GM12878 (cell line): ENCODE results near the gene SYTL5. TPM values are rescaled to one million over a fixed set of nuclear protein-coding genes. Genes with fewer than 3 reads are reported as not detected.

Source experiments
- ATAC-seq: fragments of 200-7000 bp; cut with Tn5 transposase; 3 replicates; pipeline ENCODE4 v1.9.1; 2020; ENCODE audit warnings: mild to moderate bottlenecking, moderate library complexity
- BruUV-seq: library from RNA; stranded (reverse); fragments of 400-500 nt; replicated peaks from 2 replicates; lab custom pipeline; 2021; lab: Mats Ljungman, UMichigan
- CTCF ChIA-PET: fragments of 300-600 bp; sonication (Branson Sonifier 250); formaldehyde crosslinking; extraction: SDS; loops from one replicate; lab custom pipeline; 2021; ENCODE audit warnings: inconsistent platforms; lab: Yijun Ruan, JAX
- POLR2A ChIA-PET: fragments of 350-600 bp; formaldehyde crosslinking; extraction: SDS; loops from one replicate; lab custom pipeline; 2021; ENCODE audit warnings: inconsistent platforms; lab: Charles Lee
- RAD21 ChIA-PET: fragments of 300-600 bp; sonication (Branson Sonifier 250); formaldehyde crosslinking; loops from one replicate; lab custom pipeline; 2023; ENCODE audit warnings: antibody characterized with exemption; ENCODE audit not compliant: unreplicated experiment; lab: Charles Lee
- SMC1A ChIA-PET: fragments of 300-600 bp; sonication (Branson Sonifier 250); formaldehyde crosslinking; loops from one replicate; lab custom pipeline; 2023; ENCODE audit not compliant: unreplicated experiment, uncharacterized antibody; lab: Charles Lee
- DNase-seq: peaks from one replicate; pipeline ENCODE4 v3.0.0-alpha.2; 2011; ENCODE audit warnings: low read depth, low spot score
- FAIRE-seq: peaks from 3 replicates; lab custom pipeline; 2011; peaks lifted over from hg19 to GRCh38; lab: Jason Lieb, UNC
- H2AFZ ChIP-seq: 2 replicates; pipeline ENCODE4 v1.6.0; 2011; ENCODE audit warnings: low read depth, low read length, control low read depth; ENCODE audit not compliant: control insufficient read depth
- H3K27ac ChIP-seq: 2 replicates; pipeline ENCODE4 v1.5.1; 2011; ENCODE audit warnings: control low read depth; ENCODE audit not compliant: control insufficient read depth, insufficient read depth
- H3K27me3 ChIP-seq, 2 experiments: replicated peaks in 1 of 2; 2 replicates each; pipeline versions ENCODE4 v1.6.0 to v1.6.1; 2011; ENCODE audit warnings: low read length in 1 of 2; ENCODE audit not compliant: control insufficient read depth in 2 of 2, insufficient read depth in 2 of 2
- H3K36me3 ChIP-seq, 2 experiments: 2 replicates each; pipeline ENCODE4 v1.5.1; 2011; ENCODE audit warnings: low read length in 1 of 2; ENCODE audit not compliant: control insufficient read depth in 2 of 2, insufficient read depth in 2 of 2
- H3K4me1 ChIP-seq: 2 replicates; pipeline ENCODE4 v1.6.1; 2011; ENCODE audit warnings: mild to moderate bottlenecking, low read length, moderate library complexity, mixed read lengths; ENCODE audit not compliant: control insufficient read depth, insufficient read depth
- H3K4me2 ChIP-seq: 2 replicates; pipeline ENCODE4 v1.6.0; 2011; ENCODE audit warnings: control low read depth; ENCODE audit not compliant: control insufficient read depth, insufficient read depth
- H3K4me3 ChIP-seq: fragments of 200-600 bp; sonication (generic); 2 replicates; pipeline ENCODE4 v1.5.1; 2016
- H3K79me2 ChIP-seq: 2 replicates; pipeline ENCODE4 v1.6.0; 2011; ENCODE audit warnings: low read length; ENCODE audit not compliant: control insufficient read depth, insufficient read depth
- H3K9ac ChIP-seq: 2 replicates; pipeline ENCODE4 v1.8.0; 2011; ENCODE audit warnings: low read length, control low read depth, mixed read lengths; ENCODE audit not compliant: control insufficient read depth, insufficient read depth
- H3K9me3 ChIP-seq: replicated peaks from 3 replicates; pipeline ENCODE4 v1.5.1; 2011; ENCODE audit warnings: mild to moderate bottlenecking, low read length; ENCODE audit not compliant: control insufficient read depth, insufficient read depth
- H4K20me1 ChIP-seq: 2 replicates; pipeline ENCODE4 v1.6.0; 2011; ENCODE audit not compliant: control insufficient read depth, insufficient read depth
- BRCA1 ChIP-seq: IDR thresholded peaks from 2 replicates; pipeline ENCODE4 v1.6.1; 2011; ENCODE audit warnings: low read depth, low read length, improper control_type of control experiment
- CEBPB ChIP-seq, 2 experiments: fragments of 150-350 bp in 1 of 2; IDR thresholded peaks; 2 replicates each; pipeline ENCODE4 v1.6.1; 2012 to 2014; ENCODE audit warnings: low read depth in 2 of 2, low read length in 2 of 2, borderline replicate concordance in 1 of 2, inconsistent platforms in 1 of 2
- ESRRA ChIP-seq: IDR thresholded peaks from 2 replicates; pipeline ENCODE4 v1.6.1; 2012; ENCODE audit warnings: mild to moderate bottlenecking, low read length, improper control_type of control experiment
- PAX5 ChIP-seq: IDR thresholded peaks from 2 replicates; pipeline ENCODE4 v1.6.1; 2011; ENCODE audit warnings: low read depth, low read length, borderline replicate concordance
- RUNX3 ChIP-seq: IDR thresholded peaks from 2 replicates; pipeline ENCODE4 v1.6.1; 2012; ENCODE audit warnings: low read length, inconsistent platforms
- SREBF2 ChIP-seq: IDR thresholded peaks from 2 replicates; pipeline ENCODE4 v1.6.1; 2012; ENCODE audit warnings: mild to moderate bottlenecking, low read length
- SUPT20H ChIP-seq: IDR thresholded peaks from 2 replicates; pipeline ENCODE4 v1.6.1; 2011; ENCODE audit warnings: low read depth, mild to moderate bottlenecking, low read length, moderate library complexity, borderline replicate concordance; ENCODE audit not compliant: control insufficient read depth
- TAF1 ChIP-seq: IDR thresholded peaks from 2 replicates; pipeline ENCODE4 v1.6.1; 2011; ENCODE audit warnings: mild to moderate bottlenecking, low read depth, low read length, borderline replicate concordance
- TBL1XR1 ChIP-seq: IDR thresholded peaks from 2 replicates; pipeline ENCODE4 v1.6.1; 2012; ENCODE audit warnings: low read depth, low read length, improper control_type of control experiment
- TCF3 ChIP-seq: IDR thresholded peaks from 2 replicates; pipeline ENCODE4 v1.6.1; 2012; ENCODE audit warnings: low read depth, mild to moderate bottlenecking, low read length, borderline replicate concordance; ENCODE audit not compliant: insufficient read depth
- ZSCAN29 ChIP-seq: fragments of 450-650 bp; IDR thresholded peaks from 2 replicates; pipeline ENCODE4 v1.6.1; 2017; ENCODE audit warnings: mild to moderate bottlenecking, moderate library complexity
- WGBS: methylation state at CpG from one replicate; pipeline ENCODE4 v1.1.6; 2016; ENCODE audit warnings: low lambda C conversion rate; ENCODE audit not compliant: insufficient replicate concordance, insufficient coverage; ENCODE audit errors: missing lambda C conversion rate; 5-methylcytosine and 5-hydroxymethylcytosine counted together
- in situ Hi-C: fragments of 300-500 bp; cut with MboI; formaldehyde crosslinking; loops from 9 replicates; pipeline ENCODE4 v1.14.3; 2018; ENCODE audit warnings: mixed read lengths
- intact Hi-C: fragments of 100-400 bp; cut with micrococcal nuclease; formaldehyde crosslinking; loops from one replicate; pipeline ENCODE4 v1.14.2; 2022; ENCODE audit not compliant: unreplicated experiment
- polyA plus RNA-seq, 11 experiments: library from polyadenylated mRNA; depleted of rRNA in 4 of 11; unstranded in 6 of 11; stranded (reverse) in 5 of 11; fragments of >200 nt; fragmentation: Nextera tagmentation in 4 of 11; fragmentation: Illumina TruSeq in 1 of 11; extraction: Ambion mirVana in 4 of 11; extraction: Trizol in 1 of 11; gene quantifications; 1 replicate in 1 of 11; 2 replicates in 10 of 11; pipeline versions ENCODE4 v1.2.1 to v1.2.3, GENCODE V29; 2011 to 2016; ENCODE audit warnings: inconsistent platforms in 2 of 11, missing spikeins in 2 of 11, low read depth in 1 of 11
- total RNA-seq, 4 experiments: library from RNA; depleted of rRNA in 3 of 4; stranded (reverse); fragments of >200 nt in 3 of 4; fragmentation: Illumina TruSeq in 1 of 4; extraction: Trizol in 1 of 4; gene quantifications; 2 replicates each; pipeline versions ENCODE4 v1.2.1 to v1.2.3, GENCODE V29; 2013 to 2021

Gene SYTL5
- total and polyA plus RNA-seq, 10 of the 15 experiments (the other 5 are each of a cell fraction or from before 2014, with no cell fraction given) = 0.01 to 0.20 (median 0.04) TPM; not detected in 3

GRCh38 chrX:38041237-38041636 lies 34.9 kb downstream of the SYTL5 start:
- 33% methylated on average over 3 of the region's 3 CpGs for WGBS
- FAIRE-seq = no peak
- in situ Hi-C loops (no loop called here), intact Hi-C loops (no loop called here)
- ChIA-PET POLR2A (no interaction called here), RAD21 (no interaction called here), SMC1A (no interaction called here), CTCF (no interaction called here)
- no peak for DNase-seq
- Histone ChIP-seq H2AFZ (no peak overlapping the region), H3K9me3 (no peaks in the 10 kb centered on the region; the same call in 2 of the 3 replicates), H3K27me3 (no peaks in the 10 kb centered on the region), H3K4me1 (no peaks in the 10 kb centered on the region), H3K9ac (no peak overlapping the region), H3K27ac (no peak overlapping the region), H3K79me2 (no peaks in the 10 kb centered on the region), H3K4me2 (no peak overlapping the region), H3K4me3 (no peak overlapping the region), H3K36me3 (no peaks in the 10 kb centered on the region), H4K20me1 (no peaks in the 10 kb centered on the region)
- BruUV-seq = no TSS peak
- TF ChIP-seq TCF3 (no peak), ESRRA (no peak), SUPT20H (no peak), ZSCAN29 (no peak), CEBPB (IDR thresholded peaks at IDR 0.05; ENCODE audit: borderline replicate concordance in 1 of 2, low read depth in 2 of 2, low read length in 2 of 2) (no peak), TBL1XR1 (no peak), BRCA1 (no peak), RUNX3 (no peak), TAF1 (no peak), PAX5 (no peak), SREBF2 (no peak)
- no peak for ATAC-seq
